Myocyte (in vitro differentiated cells): Measurements from ENCODE around the gene CEP131. TPM values are rescaled to one million over a fixed set of nuclear protein-coding genes. Genes with fewer than 3 reads are reported as not detected.
"Not testable (repeated sequence)": the region's sequence is repeated elsewhere in the genome, so short reads cannot be mapped to it uniquely, and the experiment has no call there.

Source experiments
- DNase-seq: peaks from one replicate; pipeline ENCODE4 v3.0.0-alpha.2; 2012; ENCODE audit warnings: low read depth
- total RNA-seq: library from RNA; depleted of rRNA; stranded (reverse); fragments of >200 nt; gene quantifications from 2 replicates; pipeline ENCODE4 v1.2.3, GENCODE V29; 2014

CEP131 gene
- total RNA-seq, 1 donor from 2014 or later: 5.8 TPM

GRCh38 chr17:81228834-81229665 lies 6.3 kb upstream of the CEP131 start:
- DNase-seq: no peak

DNA sequence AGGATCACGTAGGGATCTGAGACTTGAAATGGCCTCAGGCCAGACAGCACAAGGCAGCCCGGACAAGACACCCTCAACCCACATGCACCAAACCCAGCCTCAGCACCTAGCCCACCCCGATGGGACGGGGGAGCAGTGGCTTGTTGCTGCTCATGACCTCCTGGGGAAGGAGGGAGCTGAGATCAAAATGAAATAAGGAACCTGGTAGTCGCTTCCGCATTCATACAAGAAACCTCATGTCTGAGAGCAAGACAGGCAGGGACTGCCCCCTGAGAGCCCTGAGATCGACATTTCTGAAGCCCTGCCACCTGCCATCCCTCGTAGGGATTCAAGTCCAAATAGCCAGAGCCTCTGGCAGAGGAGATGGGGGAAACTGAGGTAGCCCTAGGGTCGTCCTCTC lies 5.7 kb upstream of the CEP131 start:
- no peak for DNase-seq

- DNase-seq: not testable (repeated sequence)
These were observed 4.9 kb upstream of the CEP131 start for GRCh38 chr17:81227630-81228029.

GRCh38 chr17:81223762-81224130 lies 981 bp upstream of the CEP131 start:
- no peak for DNase-seq

- no peak for DNase-seq
These were observed 202 bp downstream of the CEP131 start for GRCh38 chr17:81222620-81222905.

DNA sequence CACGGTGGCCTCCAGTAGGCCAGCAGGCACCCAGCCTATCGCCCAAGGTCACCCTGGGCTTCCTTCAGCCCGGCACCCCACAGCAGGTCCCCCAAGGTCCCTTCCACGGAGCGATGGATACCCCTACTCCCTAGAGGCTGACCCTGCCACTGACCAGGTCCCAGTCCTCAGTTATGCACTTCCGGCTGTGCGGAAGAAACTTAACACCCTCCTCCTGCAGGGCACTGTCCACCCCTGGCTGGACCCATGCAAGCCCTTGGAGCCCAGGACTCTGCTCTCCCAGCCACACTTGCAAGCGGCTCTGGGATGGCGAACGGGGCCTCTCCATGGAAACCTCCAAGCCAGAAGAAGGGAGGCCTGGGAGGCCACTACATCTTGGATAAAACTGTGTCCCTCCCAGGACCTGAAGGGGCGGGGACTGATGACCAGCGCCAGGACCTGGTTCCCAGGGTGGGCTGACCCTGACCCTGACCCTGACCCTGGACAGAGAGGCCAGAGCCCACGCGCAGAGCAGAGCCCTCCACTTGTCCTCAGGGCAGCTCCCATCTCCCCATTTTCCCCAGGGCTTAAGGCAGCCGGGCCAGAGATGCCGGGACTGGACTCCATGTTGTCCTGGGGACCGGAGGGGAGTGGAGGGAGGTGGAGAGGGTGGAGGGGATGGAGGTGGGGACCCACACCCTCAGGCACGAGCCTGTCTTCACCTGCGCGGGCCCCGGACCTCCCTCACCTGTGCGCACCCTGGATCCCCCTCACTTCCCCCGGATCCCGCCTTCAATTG lies 734 bp downstream of the CEP131 start:
- no peak for DNase-seq

DNA sequence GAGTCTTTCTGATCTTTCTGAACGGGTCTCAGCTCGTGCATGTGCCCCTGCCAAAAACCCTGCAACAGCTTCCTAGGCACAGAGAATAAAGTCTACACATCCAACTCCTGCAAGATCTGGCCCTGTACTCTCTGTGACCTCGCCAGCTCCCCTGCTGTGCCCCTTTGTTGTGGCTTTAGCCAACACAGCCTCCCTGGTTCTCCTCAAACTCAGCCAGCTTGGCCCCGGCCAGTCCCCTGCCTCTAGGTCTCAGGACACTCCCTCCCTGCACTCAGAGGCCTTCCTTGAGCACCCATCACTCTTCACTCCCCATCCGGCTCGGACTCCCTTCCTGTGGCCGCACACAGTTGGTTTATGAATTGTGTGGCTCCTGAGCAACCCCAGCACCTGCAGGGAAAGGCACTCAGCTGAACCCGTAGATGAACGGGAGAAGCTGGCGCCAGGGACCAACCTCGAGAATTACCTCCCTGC lies 1.4 kb downstream of the CEP131 start:
- no peak for DNase-seq

DNA sequence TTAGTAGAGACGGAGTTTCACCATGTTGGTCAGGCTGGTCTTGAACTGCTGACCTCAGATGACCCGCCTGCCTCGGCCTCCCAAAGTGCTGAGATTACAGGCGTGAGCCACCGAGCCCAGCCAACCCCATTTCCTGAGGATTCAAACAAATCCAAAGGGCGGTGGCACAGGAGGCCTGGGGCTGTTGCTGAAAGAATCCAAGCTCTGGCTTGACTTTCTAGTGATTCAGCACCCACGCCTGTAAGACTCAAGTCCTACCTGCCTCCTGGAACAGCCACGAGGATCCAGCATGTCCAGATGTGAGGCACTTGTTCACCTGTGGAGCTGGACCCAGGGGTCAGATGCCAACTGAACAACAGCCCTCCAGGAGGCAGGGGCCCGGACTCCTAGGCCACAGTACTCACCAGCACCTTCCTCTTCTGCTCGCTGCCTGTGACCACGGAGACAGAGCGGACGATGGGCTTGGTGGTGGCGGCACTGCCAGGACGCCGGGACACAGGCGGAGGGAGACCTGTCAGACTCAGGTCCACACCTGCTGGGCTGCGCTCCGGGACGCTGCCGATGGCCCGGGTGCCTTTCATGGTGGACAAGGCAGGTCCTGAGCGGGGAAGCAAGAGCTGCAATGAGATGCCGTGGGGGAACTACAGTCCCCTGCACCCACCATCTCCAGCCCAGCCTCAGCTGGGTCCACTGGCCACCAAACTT lies 3.1 kb downstream of the CEP131 start:
- no peak for DNase-seq

- DNase-seq: no peak
These were observed 3.8 kb downstream of the CEP131 start for GRCh38 chr17:81218991-81219390.

GRCh38 chr17:81218459-81218858 lies 4.3 kb downstream of the CEP131 start:
- no peak for DNase-seq

- peak; percentile 39 for DNase-seq
These were observed 5.3 kb downstream of the CEP131 start for GRCh38 chr17:81217491-81217890.

DNA sequence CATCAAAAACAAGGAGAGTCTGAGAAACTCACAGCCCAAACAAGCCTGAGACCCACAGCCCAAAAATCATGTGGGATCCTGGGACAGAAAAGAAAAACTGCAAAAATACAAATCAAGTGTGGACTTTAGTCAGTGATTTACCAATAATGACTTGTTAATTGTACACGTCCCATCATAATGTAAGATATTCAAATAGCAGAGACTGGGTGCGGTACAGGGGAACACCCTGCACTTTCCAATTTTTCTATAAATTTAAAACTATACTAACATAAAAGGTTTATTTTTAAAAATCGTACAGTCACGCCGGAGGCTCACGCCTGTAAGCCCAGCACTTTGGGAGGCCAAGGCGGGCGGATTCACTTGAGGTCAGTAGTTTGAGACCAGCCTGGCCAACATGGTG lies 8.8 kb downstream of the CEP131 start:
- DNase-seq: no peak

DNA sequence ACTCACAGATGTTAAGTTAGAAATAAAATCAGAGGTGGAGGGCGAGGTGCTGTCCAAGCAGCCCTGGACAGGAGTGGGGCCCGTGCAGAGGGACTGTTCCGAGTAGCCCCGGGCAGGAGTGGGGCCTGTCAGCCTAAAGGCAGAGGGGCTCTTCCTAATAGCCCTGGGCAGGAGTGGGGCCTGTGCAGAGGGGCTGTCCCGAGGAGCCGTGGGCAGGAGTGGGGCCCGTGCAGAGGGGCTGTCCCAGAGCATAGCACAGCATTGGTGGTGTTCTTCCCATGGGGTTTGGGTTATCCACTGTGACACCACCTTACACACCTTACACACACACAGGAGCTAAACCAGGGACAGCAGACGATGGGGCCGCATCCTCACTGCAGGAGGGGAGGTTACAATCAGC lies 10.4 kb downstream of the CEP131 start:
- no peak for DNase-seq

DNA sequence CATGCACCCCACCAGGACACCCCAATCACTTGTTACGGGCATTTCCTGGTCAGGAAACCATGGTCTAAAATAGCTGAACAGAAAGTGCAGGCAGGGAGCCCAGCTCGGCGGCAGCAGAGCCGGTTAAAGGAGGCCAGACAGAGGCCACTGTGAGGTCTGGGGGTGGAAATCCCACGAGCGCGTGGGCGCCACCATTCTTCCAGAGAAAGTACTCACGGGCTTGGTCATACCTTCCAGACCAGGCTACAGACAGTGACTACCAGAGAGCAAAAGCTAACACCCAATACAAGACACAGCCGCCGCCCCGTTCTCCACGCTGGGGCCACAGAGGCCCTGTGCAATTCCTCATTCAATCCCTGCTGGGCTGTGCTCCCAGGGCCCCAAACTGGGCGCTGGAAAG lies 11.9 kb downstream of the CEP131 start:
- no peak for DNase-seq

- DNase-seq: no peak
These were observed 12.3 kb downstream of the CEP131 start for GRCh38 chr17:81210466-81210865.

GRCh38 chr17:81209141-81209540 lies 13.6 kb downstream of the CEP131 start:
- no peak for DNase-seq

- no peak for DNase-seq
These were observed 14.1 kb downstream of the CEP131 start for GRCh38 chr17:81208651-81209050.

GRCh38 chr17:81207610-81208581 lies 14.9 kb downstream of the CEP131 start:
- DNase-seq: peak; percentile 53

DNA sequence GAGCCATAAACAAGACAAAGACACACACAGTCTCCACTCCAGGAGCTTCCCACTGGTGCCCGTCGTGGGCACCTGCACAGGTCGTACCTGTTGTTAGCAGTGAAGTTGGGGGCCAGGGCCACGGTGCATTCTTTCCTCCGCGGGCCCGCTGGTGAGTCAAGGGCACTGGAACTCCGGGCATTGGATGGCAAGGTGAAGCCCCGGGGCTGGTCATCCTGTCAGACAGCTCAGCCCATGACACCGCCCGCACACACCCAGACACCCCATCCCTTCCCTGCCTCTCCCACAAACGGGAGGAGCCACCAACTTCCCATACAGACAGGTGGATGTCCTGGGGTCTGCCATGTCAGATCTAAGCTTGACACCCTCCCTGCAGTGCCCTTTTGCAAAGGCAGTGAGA lies 16.1 kb downstream of the CEP131 start:
- DNase-seq: no peak

DNA sequence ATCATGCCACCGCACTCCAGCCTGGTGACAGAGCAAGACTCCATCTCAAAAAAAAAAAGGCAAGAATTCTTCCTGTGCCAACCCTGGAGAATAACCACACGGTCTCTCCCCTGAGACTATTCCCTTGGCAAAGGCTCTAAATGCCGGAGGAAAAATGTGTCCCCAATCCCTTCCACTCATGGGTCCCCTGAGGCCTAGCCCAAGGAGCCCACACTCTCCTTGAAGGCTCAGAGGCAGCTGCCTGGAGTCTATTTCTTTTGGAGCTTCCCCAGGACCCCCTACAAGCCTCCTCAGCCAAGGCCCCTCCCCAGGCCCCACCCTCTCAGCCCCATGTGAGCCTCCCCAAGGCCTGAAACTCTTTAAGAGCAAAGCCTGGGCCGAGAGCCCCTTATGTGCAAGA lies 16.6 kb downstream of the CEP131 start:
- no peak for DNase-seq

DNA sequence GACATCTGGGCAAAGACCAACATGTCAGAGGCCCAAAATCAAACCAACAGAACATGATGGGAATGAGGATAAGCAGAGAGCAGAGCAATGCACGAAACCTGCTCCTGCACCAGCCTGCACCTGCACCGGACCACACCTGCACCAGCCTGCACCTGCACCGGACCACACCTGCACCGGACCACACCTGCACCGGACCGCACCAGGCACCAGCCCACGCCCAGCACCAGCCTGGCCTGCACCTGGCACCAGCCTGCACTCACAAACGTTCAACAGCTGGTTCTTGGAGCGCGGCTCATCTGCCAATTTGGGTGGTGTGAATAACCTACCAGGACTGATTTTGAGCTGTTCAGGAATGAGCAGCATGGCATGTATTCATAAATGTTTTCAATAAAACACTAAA lies 18.2 kb downstream of the CEP131 start:
- no peak for DNase-seq
